ENCODE results near the gene MSH3. TPM values are rescaled to one million over a fixed set of nuclear protein-coding genes. Genes with fewer than 3 reads are reported as not detected.

Gene MSH3
- polyA plus RNA-seq, 1 of the 3 experiments (the other 2 are of a cell fraction): 3.5 TPM

DNA sequence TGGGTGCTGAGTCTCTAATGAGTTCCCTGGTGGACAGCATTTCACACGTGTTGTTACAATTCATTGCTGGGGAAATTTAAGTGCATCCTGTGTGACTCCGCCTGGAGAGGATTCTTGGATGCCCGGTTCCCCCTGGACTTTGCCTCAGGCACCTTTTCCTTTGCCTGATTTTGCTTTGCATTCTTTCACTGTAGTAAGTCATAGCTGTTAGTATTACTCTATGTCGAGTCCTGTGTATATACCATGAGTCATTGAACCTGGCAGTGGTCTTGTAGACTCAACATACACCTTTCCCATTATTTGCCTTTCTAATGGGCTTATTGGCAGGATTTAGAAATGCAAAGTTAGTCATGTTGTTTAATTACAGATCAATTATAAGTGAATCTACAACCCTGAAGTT is 82.3 kb downstream of the MSH3 start:
- 75% methylated on average over 4 of the region's 4 CpGs for WGBS (ENCODE audit: low lambda C conversion rate)
- H3K27me3 ChIP-seq (ENCODE audit: insufficient read depth): no peaks in the 10 kb centered on the region
- no peak overlapping the region for H3K4me2 ChIP-seq
- DNase-seq: no peak
- no peaks in the 10 kb centered on the region for H3K9me3 ChIP-seq
- H4K20me1 ChIP-seq (ENCODE audit: insufficient read depth): no peaks in the 10 kb centered on the region
- TF ChIP-seq POLR2AphosphoS5 (IDR thresholded peaks at IDR 0.05; ENCODE audit: low read depth, low read length) (no peak), CHD2 (IDR thresholded peaks at IDR 0.05; ENCODE audit: low read length, partially characterized antibody) (no peak), EP300 (IDR thresholded peaks at IDR 0.05; ENCODE audit: borderline replicate concordance in 1 of 2, low read depth in 1 of 2, low read length in 1 of 2) (no peak), RFX5 (IDR thresholded peaks at IDR 0.05; ENCODE audit: low read length) (no peak), EZH2phosphoT487 (IDR thresholded peaks at IDR 0.05; ENCODE audit: borderline replicate concordance, low read depth) (no peak), NRF1 (IDR thresholded peaks at IDR 0.05; ENCODE audit: low read depth, low read length) (no peak), GABPA (IDR thresholded peaks at IDR 0.05; ENCODE audit: low read depth) (no peak), TAF1 (IDR thresholded peaks at IDR 0.05; ENCODE audit: borderline replicate concordance, low read depth, low read length) (no peak), FOSL2 (IDR thresholded peaks at IDR 0.05; ENCODE audit: borderline replicate concordance, low read depth) (no peak), FOXM1 (IDR thresholded peaks at IDR 0.05; ENCODE audit: low read depth) (no peak), TCF12 (IDR thresholded peaks at IDR 0.05) (no peak), SIN3A (IDR thresholded peaks at IDR 0.05; ENCODE audit: borderline replicate concordance, low read depth, low read length) (no peak), RXRA (IDR thresholded peaks at IDR 0.05; ENCODE audit: borderline replicate concordance, low read depth) (no peak), RAD21 (IDR thresholded peaks at IDR 0.05; ENCODE audit: low read length) (no peak), JUND (IDR thresholded peaks at IDR 0.05) (no peak), TEAD4 (IDR thresholded peaks at IDR 0.05; ENCODE audit: borderline replicate concordance, insufficient read depth) (no peak)
- TF ChIP-seq, protein P1, sequence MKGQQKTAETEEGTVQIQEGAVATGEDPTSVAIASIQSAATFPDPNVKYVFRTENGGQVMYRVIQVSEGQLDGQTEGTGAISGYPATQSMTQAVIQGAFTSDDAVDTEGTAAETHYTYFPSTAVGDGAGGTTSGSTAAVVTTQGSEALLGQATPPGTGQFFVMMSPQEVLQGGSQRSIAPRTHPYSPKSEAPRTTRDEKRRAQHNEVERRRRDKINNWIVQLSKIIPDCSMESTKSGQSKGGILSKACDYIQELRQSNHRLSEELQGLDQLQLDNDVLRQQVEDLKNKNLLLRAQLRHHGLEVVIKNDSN (IDR thresholded peaks at IDR 0.05; ENCODE audit: borderline replicate concordance, low read depth): no peak
- TF ChIP-seq, protein P2, sequence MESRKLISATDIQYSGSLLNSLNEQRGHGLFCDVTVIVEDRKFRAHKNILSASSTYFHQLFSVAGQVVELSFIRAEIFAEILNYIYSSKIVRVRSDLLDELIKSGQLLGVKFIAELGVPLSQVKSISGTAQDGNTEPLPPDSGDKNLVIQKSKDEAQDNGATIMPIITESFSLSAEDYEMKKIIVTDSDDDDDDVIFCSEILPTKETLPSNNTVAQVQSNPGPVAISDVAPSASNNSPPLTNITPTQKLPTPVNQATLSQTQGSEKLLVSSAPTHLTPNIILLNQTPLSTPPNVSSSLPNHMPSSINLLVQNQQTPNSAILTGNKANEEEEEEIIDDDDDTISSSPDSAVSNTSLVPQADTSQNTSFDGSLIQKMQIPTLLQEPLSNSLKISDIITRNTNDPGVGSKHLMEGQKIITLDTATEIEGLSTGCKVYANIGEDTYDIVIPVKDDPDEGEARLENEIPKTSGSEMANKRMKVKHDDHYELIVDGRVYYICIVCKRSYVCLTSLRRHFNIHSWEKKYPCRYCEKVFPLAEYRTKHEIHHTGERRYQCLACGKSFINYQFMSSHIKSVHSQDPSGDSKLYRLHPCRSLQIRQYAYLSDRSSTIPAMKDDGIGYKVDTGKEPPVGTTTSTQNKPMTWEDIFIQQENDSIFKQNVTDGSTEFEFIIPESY (IDR thresholded peaks at IDR 0.05; ENCODE audit: borderline replicate concordance, low read depth): no peak
- TF ChIP-seq, protein P3, sequence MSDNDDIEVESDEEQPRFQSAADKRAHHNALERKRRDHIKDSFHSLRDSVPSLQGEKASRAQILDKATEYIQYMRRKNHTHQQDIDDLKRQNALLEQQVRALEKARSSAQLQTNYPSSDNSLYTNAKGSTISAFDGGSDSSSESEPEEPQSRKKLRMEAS (IDR thresholded peaks at IDR 0.05; ENCODE audit: low read depth): no peak
- H3F3A ChIP-seq (replicated peaks; ENCODE audit: insufficient read depth): no peaks in the 10 kb centered on the region
- H2AFZ ChIP-seq (ENCODE audit: low read depth): no peak overlapping the region
- H3K36me3 ChIP-seq (replicated peaks in 1 of 2; ENCODE audit: control insufficient read depth in 1 of 2, insufficient read depth in 2 of 2, low read length in 1 of 2): peaks cover 6 to 12% of the 10 kb centered on the region in 2 experiments
- H3K9ac ChIP-seq: no peak overlapping the region
- no peak overlapping the region for H3K27ac ChIP-seq (ENCODE audit: low read depth in 2 of 2, low read length in 1 of 2)
- H3K4me1 ChIP-seq (ENCODE audit: control insufficient read depth in 1 of 2, insufficient read depth in 2 of 2, low read depth in 1 of 2, low read length in 1 of 2): no peaks in the 10 kb centered on the region
- no peaks in the 10 kb centered on the region for H3K79me2 ChIP-seq (ENCODE audit: insufficient read depth)
- ChIA-PET CTCF (no interaction called here), POLR2A (no interaction called here)
- no peak overlapping the region for H3K4me3 ChIP-seq (ENCODE audit: low read depth in 2 of 2, low read length in 1 of 2)
- H3K9me2 ChIP-seq: no peaks in the 10 kb centered on the region
